Sigmoid colon (tissue), 4 donors: Measurements from ENCODE around the gene SCAANT1.

ENCODE experiments used
- CTCF ChIP-seq, 4 experiments: fragments of 450-650 bp in 3 of 4; fragments of 200-600 bp in 1 of 4; IDR thresholded peaks; one replicate each; pipeline ENCODE4 v1.5.1; 2016 to 2019; ENCODE audit warnings: antibody characterized with exemption in 4 of 4, mild to moderate bottlenecking in 3 of 4, moderate library complexity in 2 of 4
- POLR2AphosphoS5 ChIP-seq, 4 donors: sonication (generic); formaldehyde crosslinking; IDR thresholded peaks; one replicate each; pipeline ENCODE4 v1.6.1; 2017; ENCODE audit warnings: antibody characterized with exemption in 4 of 4

- TF ChIP-seq POLR2AphosphoS5 (IDR thresholded peaks at IDR 0.05): no peak
- no peak for TF ChIP-seq CTCF (IDR thresholded peaks at IDR 0.05)
Measured at GRCh38 chr3:63955036-63955650, 43.0 kb upstream of the SCAANT1 start.
